ENCODE data around the gene ZNF280C. TPM values are rescaled to one million over a fixed set of nuclear protein-coding genes. Genes with fewer than 3 reads are reported as not detected.

ZNF280C gene
- total RNA-seq, 6 experiments from 2014 or later = 5.6 to 7.1 (median 6.6) TPM

DNA sequence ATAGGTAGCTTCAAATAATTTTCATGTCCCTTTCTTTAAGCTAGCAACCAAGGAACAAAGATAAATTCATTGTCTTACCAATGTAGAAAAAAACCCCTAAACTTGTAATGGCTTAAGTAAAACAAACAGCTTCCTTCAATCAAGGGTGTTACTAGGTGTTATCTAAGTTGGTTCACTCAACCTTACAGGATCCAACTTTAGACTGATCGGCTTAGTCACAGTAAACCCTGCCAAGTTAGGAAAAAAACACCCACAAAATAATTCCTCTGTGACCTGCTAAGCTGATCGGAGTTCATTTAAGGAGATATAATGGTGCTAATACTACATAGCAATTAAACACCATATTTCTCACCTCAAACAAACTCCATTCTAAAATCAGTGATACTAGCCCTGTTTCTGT is 113.1 kb downstream of the ZNF280C start:
- H3K36me3 Mint-ChIP-seq (ENCODE audit: low read depth) = peaks cover 3% of the 10 kb centered on the region; the same call in 1 of the 2 replicates
- H3K27me3 Mint-ChIP-seq (ENCODE audit: insufficient read depth) = no peaks in the 10 kb centered on the region
- DNase-seq = no peak
- no peak overlapping the region for H3K4me3 Mint-ChIP-seq
- no peaks in the 10 kb centered on the region for H3K9me3 Mint-ChIP-seq
- TF ChIP-seq, protein P1, sequence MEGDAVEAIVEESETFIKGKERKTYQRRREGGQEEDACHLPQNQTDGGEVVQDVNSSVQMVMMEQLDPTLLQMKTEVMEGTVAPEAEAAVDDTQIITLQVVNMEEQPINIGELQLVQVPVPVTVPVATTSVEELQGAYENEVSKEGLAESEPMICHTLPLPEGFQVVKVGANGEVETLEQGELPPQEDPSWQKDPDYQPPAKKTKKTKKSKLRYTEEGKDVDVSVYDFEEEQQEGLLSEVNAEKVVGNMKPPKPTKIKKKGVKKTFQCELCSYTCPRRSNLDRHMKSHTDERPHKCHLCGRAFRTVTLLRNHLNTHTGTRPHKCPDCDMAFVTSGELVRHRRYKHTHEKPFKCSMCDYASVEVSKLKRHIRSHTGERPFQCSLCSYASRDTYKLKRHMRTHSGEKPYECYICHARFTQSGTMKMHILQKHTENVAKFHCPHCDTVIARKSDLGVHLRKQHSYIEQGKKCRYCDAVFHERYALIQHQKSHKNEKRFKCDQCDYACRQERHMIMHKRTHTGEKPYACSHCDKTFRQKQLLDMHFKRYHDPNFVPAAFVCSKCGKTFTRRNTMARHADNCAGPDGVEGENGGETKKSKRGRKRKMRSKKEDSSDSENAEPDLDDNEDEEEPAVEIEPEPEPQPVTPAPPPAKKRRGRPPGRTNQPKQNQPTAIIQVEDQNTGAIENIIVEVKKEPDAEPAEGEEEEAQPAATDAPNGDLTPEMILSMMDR (IDR thresholded peaks at IDR 0.05) = no peak
- H3K4me1 Mint-ChIP-seq (ENCODE audit: low read depth) = no peaks in the 10 kb centered on the region
- H3K27ac Mint-ChIP-seq = no peak overlapping the region

Other genes starting within 250 kb of the ZNF280C start
- 10 to 100 TPM; 21.9 to 35.9 (median 31.4) TPM for gene ELF4, start 158.4 kb downstream of the ZNF280C start, total RNA-seq (2021; fragmentation: NEBNext Ultra II Directional; extraction: Animal tissue kit (Norgen Biotek cat#: 25700))
- 10 to 100 TPM; 31.9 to 39.5 (median 33.8) TPM for gene AIFM1, start 103.1 kb downstream of the ZNF280C start, total RNA-seq (2021; fragmentation: NEBNext Ultra II Directional; extraction: Animal tissue kit (Norgen Biotek cat#: 25700))
- gene RAB33A, start 96.9 kb downstream of the ZNF280C start, total RNA-seq (2021; fragmentation: NEBNext Ultra II Directional; extraction: Animal tissue kit (Norgen Biotek cat#: 25700)) = under 1 TPM; 0.17 to 0.66 (median 0.44) TPM
- gene SLC25A14, start 71.0 kb upstream of the ZNF280C start, total RNA-seq (2021; fragmentation: NEBNext Ultra II Directional; extraction: Animal tissue kit (Norgen Biotek cat#: 25700)) = 10 to 100 TPM; 10.9 to 16.4 (median 13.2) TPM
- not detected for gene GPR119, start 116.8 kb upstream of the ZNF280C start, total RNA-seq (2021; fragmentation: NEBNext Ultra II Directional; extraction: Animal tissue kit (Norgen Biotek cat#: 25700))
- 10 to 100 TPM; 16.3 to 20.7 (median 18.3) TPM for gene RBMX2, start 133.1 kb upstream of the ZNF280C start, total RNA-seq (2021; fragmentation: NEBNext Ultra II Directional; extraction: Animal tissue kit (Norgen Biotek cat#: 25700))

Measured in HFFc6 (cell line).